NCI-H345 (cell line): Measurements from ENCODE around the gene BTNL8.
A peak's percentile ranks its signal among the peaks of the same experiment; 100 is the strongest.
"Not testable (repeated sequence)": the region's sequence is repeated elsewhere in the genome, so short reads cannot be mapped to it uniquely, and the experiment has no call there.

Experiments used
- DNase-seq: peaks from one replicate; lab custom pipeline; 2025; lab: John Stamatoyannopoulos, UW

The BTNL8 gene

GRCh38 chr5:180874804-180875582 is 24.0 kb upstream of the BTNL8 start:
- no peak for DNase-seq

GRCh38 chr5:180875860-180876426 is 23.0 kb upstream of the BTNL8 start:
- DNase-seq, result no peak

GRCh38 chr5:180885845-180886529 is 13.0 kb upstream of the BTNL8 start:
- DNase-seq, result peak; percentile 43

GRCh38 chr5:180889381-180889780 is 9.6 kb upstream of the BTNL8 start:
- DNase-seq, result no peak

GRCh38 chr5:180895330-180895729 is 3.6 kb upstream of the BTNL8 start:
- not testable (repeated sequence) for DNase-seq

- no peak for DNase-seq
Observed at GRCh38 chr5:180900178-180900577, 1.2 kb downstream of the BTNL8 start.

GRCh38 chr5:180901319-180902009 is 2.5 kb downstream of the BTNL8 start:
- DNase-seq, result no peak

- DNase-seq, result no peak
Observed at GRCh38 chr5:180908400-180908799, 9.4 kb downstream of the BTNL8 start.

GRCh38 chr5:180908998-180909731 is 10.2 kb downstream of the BTNL8 start:
- no peak for DNase-seq

- DNase-seq, result no peak
Observed at GRCh38 chr5:180909782-180910181, 10.8 kb downstream of the BTNL8 start.

GRCh38 chr5:180910182-180910581 is 11.2 kb downstream of the BTNL8 start:
- no peak for DNase-seq

- no peak for DNase-seq
Observed at GRCh38 chr5:180910735-180911134, 11.8 kb downstream of the BTNL8 start.

- DNase-seq, result no peak
Observed at GRCh38 chr5:180914646-180915045, 15.7 kb downstream of the BTNL8 start.

- DNase-seq, result no peak
Observed at GRCh38 chr5:180915924-180916323, 17.0 kb downstream of the BTNL8 start.

GRCh38 chr5:180918380-180918779 is 19.4 kb downstream of the BTNL8 start:
- DNase-seq, result no peak

- DNase-seq, result no peak
Observed at GRCh38 chr5:180920710-180921109, 21.8 kb downstream of the BTNL8 start.

GRCh38 chr5:180922932-180923331 is 24.0 kb downstream of the BTNL8 start:
- no peak for DNase-seq

- no peak for DNase-seq
Observed at GRCh38 chr5:180932660-180933059, 33.7 kb downstream of the BTNL8 start.

- no peak for DNase-seq
Observed at GRCh38 chr5:180935203-180935602, 36.2 kb downstream of the BTNL8 start.

- DNase-seq, result no peak
Observed at GRCh38 chr5:180938294-180938693, 39.3 kb downstream of the BTNL8 start.

- DNase-seq, result no peak
Observed at GRCh38 chr5:180950291-180950949, 51.5 kb downstream of the BTNL8 start.
